Tibial nerve (tissue), 4 donors: Measurements from ENCODE around the gene RPS14. TPM values are rescaled to one million over a fixed set of nuclear protein-coding genes. Genes with fewer than 3 reads are reported as not detected.

Experiments
- DNase-seq, 2 donors: peaks; one replicate each; pipeline ENCODE4 v3.0.0-alpha.2; 2019; ENCODE audit warnings: low spot score in 2 of 2
- H3K27ac ChIP-seq, 4 donors: fragments of 200-600 bp; sonication (generic) in 3 of 4; one replicate each; pipeline ENCODE4 v1.5.1; 2017 to 2019; ENCODE audit warnings: mild to moderate bottlenecking in 1 of 4
- H3K27me3 ChIP-seq, 2 donors: fragments of 200-600 bp; sonication (generic) in 1 of 2; one replicate each; pipeline versions ENCODE4 v1.5.1 to v1.6.0; 2017 to 2019
- H3K36me3 ChIP-seq, 3 donors: fragments of 200-600 bp; sonication (generic); one replicate each; pipeline ENCODE4 v1.5.1; 2018 to 2019
- H3K4me1 ChIP-seq, 4 donors: fragments of 200-600 bp; sonication (generic) in 3 of 4; one replicate each; pipeline ENCODE4 v1.5.1; 2017 to 2019
- H3K4me3 ChIP-seq, 4 donors: fragments of 200-600 bp; sonication (generic) in 3 of 4; one replicate each; pipeline ENCODE4 v1.5.1; 2017 to 2019; ENCODE audit warnings: mild to moderate bottlenecking in 1 of 4, moderate library complexity in 1 of 4
- H3K9me3 ChIP-seq, 4 donors: fragments of 200-600 bp; sonication (generic) in 3 of 4; one replicate each; pipeline ENCODE4 v1.5.1; 2017 to 2019
- EP300 ChIP-seq, 2 donors: sonication (generic); formaldehyde crosslinking; IDR thresholded peaks; one replicate each; pipeline ENCODE4 v1.6.1; 2017; ENCODE audit warnings: antibody characterized with exemption in 2 of 2, mild to moderate bottlenecking in 1 of 2
- POLR2A ChIP-seq, 2 donors: fragments of 450-650 bp; IDR thresholded peaks; one replicate each; pipeline ENCODE4 v1.6.1; 2017; ENCODE audit warnings: antibody characterized with exemption in 2 of 2, mild to moderate bottlenecking in 2 of 2, moderate library complexity in 2 of 2
- WGBS, 2 donors: methylation state at CpG; one replicate each; pipeline ENCODE4 v1.1.5; 2018; 5-methylcytosine and 5-hydroxymethylcytosine counted together
- total RNA-seq, 4 donors: library from RNA; depleted of rRNA; stranded (reverse); fragments of >200 nt; gene quantifications; one replicate each; pipeline ENCODE4 v1.1.0, GENCODE V29; 2016
- TF ChIP-seq, protein P1 (sequence below), 5 experiments: fragments of 200-600 bp in 3 of 5; fragments of 450-650 bp in 2 of 5; sonication (generic) in 3 of 5; IDR thresholded peaks; one replicate each; pipeline ENCODE4 v1.5.1; 2016 to 2019; ENCODE audit warnings: antibody characterized with exemption in 5 of 5, mild to moderate bottlenecking in 3 of 5, moderate library complexity in 2 of 5

RPS14 gene
- total RNA-seq, 4 donors from 2014 or later: 2,328 to 3,623 (median 2,710) TPM

DNA sequence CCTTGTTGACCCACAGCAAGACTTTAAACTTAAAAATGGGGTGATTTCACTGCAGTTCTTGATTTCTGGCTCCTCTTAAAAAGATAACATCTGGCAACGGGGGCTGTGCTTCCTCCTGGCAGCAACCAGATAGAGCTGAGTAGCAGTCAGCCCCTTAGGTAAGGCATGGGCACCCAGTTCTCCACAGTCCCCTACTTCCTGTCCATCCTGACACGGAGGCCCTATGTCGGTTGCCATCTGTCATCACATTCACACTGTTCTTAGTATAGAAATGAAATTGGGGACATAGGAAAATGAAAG is 48.5 kb downstream of the RPS14 start:
- DNase-seq: no peak
- H3K4me1 ChIP-seq: peaks cover 0 to 11% (median 0%) of the 10 kb centered on the region in 4 donors
- H3K36me3 ChIP-seq: peaks cover 0 to 100% (median 35%) of the 10 kb centered on the region in 3 donors
- H3K27me3 ChIP-seq: no peaks in the 10 kb centered on the region
- WGBS, 2 donors: 64 to 71% methylated on average over 3 of the region's 3 CpGs
- H3K4me3 ChIP-seq: no peak overlapping the region
- no peaks in the 10 kb centered on the region for H3K9me3 ChIP-seq
- no peak overlapping the region for H3K27ac ChIP-seq
- TF ChIP-seq, protein P1, sequence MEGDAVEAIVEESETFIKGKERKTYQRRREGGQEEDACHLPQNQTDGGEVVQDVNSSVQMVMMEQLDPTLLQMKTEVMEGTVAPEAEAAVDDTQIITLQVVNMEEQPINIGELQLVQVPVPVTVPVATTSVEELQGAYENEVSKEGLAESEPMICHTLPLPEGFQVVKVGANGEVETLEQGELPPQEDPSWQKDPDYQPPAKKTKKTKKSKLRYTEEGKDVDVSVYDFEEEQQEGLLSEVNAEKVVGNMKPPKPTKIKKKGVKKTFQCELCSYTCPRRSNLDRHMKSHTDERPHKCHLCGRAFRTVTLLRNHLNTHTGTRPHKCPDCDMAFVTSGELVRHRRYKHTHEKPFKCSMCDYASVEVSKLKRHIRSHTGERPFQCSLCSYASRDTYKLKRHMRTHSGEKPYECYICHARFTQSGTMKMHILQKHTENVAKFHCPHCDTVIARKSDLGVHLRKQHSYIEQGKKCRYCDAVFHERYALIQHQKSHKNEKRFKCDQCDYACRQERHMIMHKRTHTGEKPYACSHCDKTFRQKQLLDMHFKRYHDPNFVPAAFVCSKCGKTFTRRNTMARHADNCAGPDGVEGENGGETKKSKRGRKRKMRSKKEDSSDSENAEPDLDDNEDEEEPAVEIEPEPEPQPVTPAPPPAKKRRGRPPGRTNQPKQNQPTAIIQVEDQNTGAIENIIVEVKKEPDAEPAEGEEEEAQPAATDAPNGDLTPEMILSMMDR (IDR thresholded peaks at IDR 0.05): no peak

GRCh38 chr5:150400316-150401075 is 49.0 kb downstream of the RPS14 start:
- DNase-seq: no peak
- WGBS, 2 donors: 83 to 86% methylated on average over 12 of the region's 12 CpGs
- H3K27me3 ChIP-seq: no peaks in the 10 kb centered on the region
- H3K4me1 ChIP-seq: peaks cover 0 to 11% (median 0%) of the 10 kb centered on the region in 4 donors
- H3K27ac ChIP-seq: no peak overlapping the region
- H3K9me3 ChIP-seq: no peaks in the 10 kb centered on the region
- H3K36me3 ChIP-seq: peaks cover 0 to 100% (median 33%) of the 10 kb centered on the region in 3 donors
- H3K4me3 ChIP-seq: no peak overlapping the region
- no peak for TF ChIP-seq POLR2A (IDR thresholded peaks at IDR 0.05)
- TF ChIP-seq, protein P1 (IDR thresholded peaks at IDR 0.05): no peak
- TF ChIP-seq EP300 (IDR thresholded peaks at IDR 0.05): no peak

DNA sequence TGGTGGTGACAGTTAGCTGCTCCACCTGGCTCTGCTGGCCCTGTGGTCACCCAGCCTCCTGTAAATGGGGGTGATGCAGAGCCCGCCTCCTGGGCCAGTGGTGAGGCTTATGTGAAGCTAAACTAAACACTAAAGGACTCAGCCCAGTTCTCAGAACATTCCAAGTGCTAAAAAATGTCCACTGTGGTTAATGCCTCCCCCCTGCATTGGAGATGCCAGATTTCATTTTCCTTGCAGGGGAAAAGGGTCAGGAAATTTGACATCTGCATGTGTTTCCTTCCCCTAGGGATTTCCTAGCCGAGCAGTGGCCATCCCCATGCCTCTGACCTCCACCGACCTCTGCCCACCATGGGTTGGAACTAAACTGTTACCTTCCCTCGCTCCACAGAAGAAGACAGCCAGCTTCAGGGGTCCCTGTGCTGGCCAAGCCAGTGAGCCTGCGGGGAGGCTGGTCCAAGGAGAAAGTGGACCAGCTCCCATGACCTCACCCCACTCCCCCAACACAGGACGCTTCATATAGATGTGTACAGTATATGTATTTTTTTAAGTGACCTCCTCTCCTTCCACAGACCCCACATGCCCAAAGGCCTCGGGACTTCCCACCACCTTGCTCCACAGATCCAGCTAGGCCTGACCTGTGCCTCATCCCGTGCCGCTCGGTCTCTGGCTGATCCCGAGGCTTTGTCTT is 49.9 kb downstream of the RPS14 start:
- DNase-seq: no peak
- Histone ChIP-seq H3K4me1 (peaks cover 0 to 11% (median 0%) of the 10 kb centered on the region in 4 donors), H3K4me3 (no peak overlapping the region), H3K9me3 (no peaks in the 10 kb centered on the region), H3K27ac (no peak overlapping the region), H3K36me3 (peaks cover 0 to 100% (median 31%) of the 10 kb centered on the region in 3 donors), H3K27me3 (no peaks in the 10 kb centered on the region)
- 76 to 80% methylated on average over 11 of the region's 11 CpGs for WGBS, 2 donors
- no peak for TF ChIP-seq POLR2A (IDR thresholded peaks at IDR 0.05)
- TF ChIP-seq, protein P1 (IDR thresholded peaks at IDR 0.05): no peak
- TF ChIP-seq EP300 (IDR thresholded peaks at IDR 0.05): no peak

- 76 to 77% methylated on average over 12 of the region's 12 CpGs for WGBS, 2 donors
- Histone ChIP-seq H3K4me3 (no peak overlapping the region), H3K27ac (peak overlapping the region in 1 of 4 donors; percentile 43), H3K4me1 (peaks cover 0 to 8% (median 0%) of the 10 kb centered on the region in 4 donors), H3K27me3 (no peaks in the 10 kb centered on the region), H3K36me3 (peaks cover 0 to 100% (median 23%) of the 10 kb centered on the region in 3 donors), H3K9me3 (no peaks in the 10 kb centered on the region)
- TF ChIP-seq, protein P1 (IDR thresholded peaks at IDR 0.05): peak in 4 of 5 experiments; percentile 20 to 36 (median 24)
- TF ChIP-seq EP300 (IDR thresholded peaks at IDR 0.05): no peak
- no peak for DNase-seq
These were observed 50.6 kb downstream of the RPS14 start for GRCh38 chr5:150398722-150399523.
